ENCODE data around the gene TMEM204.

- TF ChIP-seq CTCF (IDR thresholded peaks at IDR 0.05; ENCODE audit: low read depth, low read length) = no peak
- TF ChIP-seq EZH2phosphoT487 (IDR thresholded peaks at IDR 0.05; ENCODE audit: low read depth) = no peak
Observed at GRCh38 chr16:1557576-1557975, 24.1 kb downstream of the TMEM204 start.
